ENCODE measurements around the gene SPATA20.

The SPATA20 gene

DNA sequence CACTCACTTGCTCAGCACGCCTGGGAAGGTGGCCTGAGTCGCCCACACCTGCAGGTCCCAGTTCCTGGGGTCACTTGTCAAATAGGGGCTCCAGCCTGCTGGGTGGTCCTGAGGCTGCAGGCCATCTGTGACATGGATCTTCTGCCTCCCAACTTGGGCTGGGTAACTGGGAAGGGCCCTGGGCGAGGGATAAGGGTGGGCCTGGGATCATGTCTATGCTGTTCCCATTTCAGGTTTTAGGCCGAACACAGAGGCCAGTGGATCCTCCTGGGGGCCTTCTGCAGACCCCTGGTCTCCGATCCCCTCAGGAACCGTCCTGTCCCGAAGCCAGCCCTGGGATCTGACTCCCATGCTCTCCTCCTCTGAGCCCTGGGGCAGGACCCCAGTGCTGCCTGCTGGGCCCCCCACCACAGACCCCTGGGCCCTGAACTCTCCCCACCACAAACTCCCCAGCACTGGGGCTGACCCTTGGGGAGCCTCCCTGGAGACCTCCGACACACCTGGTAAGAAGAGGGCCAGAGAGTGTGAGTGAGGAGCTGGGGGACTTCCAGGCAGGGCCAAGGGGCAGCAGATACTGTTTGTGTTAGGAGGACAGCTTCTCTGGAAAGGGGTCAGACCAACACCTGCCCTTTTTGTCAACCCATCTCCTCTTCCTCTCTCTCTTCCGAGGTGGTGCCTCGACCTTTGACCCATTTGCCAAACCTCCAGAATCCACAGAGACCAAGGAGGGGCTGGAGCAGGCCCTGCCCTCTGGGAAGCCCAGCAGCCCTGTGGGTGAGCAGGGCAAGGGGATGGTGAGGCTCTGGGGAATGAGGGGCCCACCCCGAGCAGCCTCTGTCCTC is 6.2 kb upstream of the SPATA20 start:
- no peak for DNase-seq (ENCODE audit: low spot score)

DNA sequence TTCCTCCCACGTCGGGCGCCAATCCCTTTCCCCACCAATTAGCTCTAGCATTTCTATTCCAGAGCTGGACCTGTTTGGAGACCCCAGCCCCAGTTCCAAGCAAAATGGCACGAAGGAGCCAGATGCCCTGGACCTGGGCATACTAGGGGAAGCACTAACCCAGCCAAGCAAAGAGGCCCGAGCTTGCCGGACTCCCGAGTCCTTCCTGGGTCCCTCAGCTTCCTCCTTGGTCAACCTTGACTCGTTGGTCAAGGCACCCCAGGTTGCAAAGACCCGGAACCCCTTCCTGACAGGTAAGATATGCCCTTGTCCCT is 5.6 kb upstream of the SPATA20 start:
- no peak for DNase-seq (ENCODE audit: low spot score)

DNA sequence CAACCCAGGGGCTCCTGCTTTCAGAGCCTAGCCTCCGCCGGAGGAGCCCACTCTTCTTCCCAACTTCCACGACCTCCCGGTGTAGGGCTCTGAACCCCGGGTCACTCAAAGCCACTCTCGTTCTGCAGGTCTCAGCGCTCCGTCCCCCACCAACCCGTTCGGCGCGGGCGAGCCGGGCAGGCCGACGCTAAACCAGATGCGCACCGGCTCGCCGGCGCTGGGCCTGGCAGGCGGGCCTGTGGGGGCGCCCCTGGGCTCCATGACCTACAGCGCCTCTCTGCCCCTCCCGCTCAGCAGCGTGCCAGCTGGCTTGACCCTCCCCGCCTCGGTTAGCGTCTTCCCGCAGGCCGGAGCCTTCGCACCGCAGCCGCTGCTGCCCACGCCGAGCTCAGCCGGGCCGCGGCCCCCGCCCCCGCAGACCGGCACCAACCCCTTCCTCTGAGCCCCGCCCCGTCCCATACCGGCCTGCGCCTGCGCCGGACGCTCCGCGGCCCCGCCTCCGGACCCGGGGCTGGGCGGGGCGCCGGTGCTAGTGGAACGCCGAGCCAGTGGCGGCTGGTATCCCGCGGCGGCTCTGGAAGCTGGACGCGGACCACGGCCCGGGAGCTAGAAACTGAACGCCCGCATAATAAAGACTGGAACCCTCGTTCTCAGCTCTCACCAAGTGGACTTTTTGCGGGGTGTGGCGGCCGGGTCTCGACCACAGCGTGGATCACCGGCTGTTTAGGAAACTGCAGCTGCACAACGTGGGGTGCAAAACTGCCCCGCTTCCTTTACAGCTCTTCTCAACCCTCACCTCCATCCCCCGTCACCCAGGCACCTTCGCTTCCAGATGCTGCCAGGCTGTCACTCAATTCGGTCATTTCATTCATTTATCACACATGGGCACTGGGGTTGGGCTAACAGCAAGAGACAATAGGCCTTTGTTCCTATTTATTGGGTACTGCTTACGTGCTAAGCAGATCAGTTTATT is 5.0 kb upstream of the SPATA20 start:
- peak; percentile 89 for DNase-seq (ENCODE audit: low spot score)

DNA sequence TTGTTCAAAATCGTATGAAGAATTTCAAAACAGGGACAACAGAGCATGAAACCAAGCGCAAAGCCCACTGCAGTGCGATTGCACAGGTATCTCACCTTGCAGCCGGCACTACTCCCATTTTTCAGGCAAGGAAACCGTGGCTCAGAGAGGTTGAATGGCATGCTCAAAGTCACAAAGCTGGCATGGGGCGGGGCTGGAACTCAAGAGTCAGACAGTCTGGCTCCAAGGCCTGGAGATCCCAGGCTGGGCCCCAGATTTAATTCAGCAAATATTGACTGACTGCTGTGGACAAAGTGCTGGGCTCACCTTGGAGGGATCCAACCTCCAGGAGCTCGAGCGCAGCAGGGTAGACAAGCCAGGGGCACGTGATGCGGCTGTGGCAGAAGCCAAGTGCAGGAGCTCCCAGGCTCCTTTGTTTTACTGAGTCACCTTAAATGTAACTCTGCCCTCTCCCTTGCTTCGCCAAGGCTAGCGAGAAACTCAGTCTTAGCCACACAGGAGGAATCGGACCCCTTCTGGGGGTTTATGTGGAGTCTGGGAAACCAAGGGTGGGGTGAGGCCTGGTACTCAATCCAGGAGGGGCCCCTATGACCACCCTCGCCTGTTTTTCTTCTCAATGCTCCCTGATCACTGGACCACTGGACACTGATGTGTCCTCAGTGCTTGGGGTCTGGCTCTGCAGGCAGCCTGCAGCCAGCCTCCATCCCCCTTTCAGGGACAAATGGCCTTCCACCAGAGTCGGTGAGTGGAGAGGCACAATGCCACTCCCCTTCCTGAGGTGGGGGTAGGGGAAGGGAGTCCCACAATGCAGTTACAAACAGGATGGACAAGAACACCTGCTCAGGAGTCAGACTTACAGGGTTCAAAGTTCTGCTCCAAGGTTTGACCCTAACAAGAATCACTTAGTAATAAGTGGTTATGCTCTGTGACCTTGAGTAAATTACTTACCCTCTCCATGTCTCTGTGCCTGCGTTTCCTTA is 3.9 kb upstream of the SPATA20 start:
- peak; percentile 83 for DNase-seq (ENCODE audit: low spot score)

DNA sequence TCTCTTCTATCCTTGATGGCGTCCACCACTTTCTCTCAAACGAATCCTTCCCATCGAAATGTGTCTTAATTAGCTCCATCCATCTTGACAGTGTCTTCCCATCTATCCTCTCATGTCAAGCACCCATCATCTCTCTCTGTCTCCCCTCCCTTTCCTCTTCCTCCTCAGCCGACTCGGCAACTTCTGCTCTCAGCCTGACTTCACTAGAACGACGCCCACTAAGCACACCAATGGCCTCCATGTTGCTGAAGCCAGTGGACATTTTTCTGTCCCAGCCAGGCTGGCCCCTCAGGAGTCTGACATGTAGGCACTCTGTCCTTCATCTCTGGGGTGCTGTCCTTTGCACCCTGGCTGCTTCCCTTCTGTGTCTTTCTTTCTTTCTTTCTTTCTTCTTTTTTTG is 2.5 kb upstream of the SPATA20 start:
- DNase-seq (ENCODE audit: low spot score): no peak

DNA sequence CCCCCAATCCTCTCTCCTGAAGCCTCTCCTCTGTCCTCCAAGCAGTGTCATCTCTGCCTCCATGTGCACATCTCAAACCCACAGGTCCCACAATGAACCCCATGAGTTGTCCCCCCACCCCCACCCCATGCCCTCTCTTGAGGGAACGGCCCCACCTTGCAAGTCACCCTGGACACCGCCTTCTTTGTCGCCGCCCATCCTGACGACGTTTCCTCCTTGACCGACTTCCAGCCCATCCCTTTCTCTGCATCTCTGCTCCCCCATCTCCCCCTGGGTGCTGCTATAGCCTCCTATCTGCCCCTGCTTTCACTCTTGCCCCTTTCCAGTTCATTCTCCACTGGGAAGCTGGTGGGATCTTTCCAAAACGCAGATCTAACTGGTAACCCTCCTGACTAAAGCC is 1.7 kb upstream of the SPATA20 start:
- no peak for DNase-seq (ENCODE audit: low spot score)

DNA sequence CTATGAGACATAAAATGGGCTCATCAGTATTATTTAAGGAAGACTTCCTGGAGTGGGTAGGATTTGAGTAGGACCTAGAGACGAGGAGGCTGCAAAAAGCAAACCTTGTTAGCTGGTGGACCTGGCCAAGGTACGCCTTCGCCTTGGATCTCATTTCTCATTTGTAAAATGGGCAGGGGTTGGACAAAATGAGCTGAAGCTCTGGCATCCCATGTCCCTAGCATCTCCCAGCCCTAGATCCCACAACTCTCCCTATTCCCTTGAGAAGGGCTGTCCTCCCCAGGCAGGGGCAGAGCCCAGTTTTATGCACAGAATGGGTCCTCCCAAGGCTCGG is 306 bp upstream of the SPATA20 start:
- DNase-seq (ENCODE audit: low spot score): no peak

DNA sequence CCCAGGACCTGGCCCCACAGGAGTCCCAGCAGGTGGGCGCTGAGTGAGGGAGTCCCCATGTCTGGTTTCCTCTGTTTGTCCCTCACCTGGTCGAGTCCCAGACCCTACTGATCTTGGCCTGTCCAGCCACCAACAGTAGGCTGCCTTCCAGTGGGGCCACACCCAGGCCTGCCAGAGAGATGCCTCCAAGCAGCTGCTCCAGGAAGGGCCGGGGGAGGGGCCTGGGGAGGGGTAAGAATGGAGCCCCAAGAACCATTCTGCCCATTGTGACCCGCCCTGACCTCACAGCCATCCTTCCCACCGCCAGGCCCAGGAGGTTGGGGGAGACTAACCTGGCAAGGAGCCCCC is 736 bp downstream of the SPATA20 start:
- DNase-seq (ENCODE audit: low spot score): no peak

DNA sequence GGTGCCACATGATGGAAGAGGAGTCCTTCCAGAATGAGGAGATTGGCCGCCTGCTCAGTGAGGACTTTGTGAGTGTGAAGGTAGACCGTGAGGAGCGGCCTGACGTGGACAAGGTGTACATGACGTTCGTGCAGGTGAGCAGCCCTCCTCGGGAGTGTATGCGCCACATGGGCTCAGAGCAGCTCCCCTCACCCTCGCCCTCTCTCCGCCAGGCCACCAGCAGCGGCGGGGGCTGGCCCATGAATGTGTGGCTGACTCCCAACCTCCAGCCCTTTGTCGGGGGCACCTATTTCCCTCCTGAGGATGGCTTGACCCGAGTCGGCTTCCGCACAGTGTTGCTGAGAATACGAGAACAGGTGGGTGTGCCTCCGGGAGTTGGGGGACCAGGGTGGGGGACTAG is 1.9 kb downstream of the SPATA20 start:
- no peak for DNase-seq (ENCODE audit: low spot score)

DNA sequence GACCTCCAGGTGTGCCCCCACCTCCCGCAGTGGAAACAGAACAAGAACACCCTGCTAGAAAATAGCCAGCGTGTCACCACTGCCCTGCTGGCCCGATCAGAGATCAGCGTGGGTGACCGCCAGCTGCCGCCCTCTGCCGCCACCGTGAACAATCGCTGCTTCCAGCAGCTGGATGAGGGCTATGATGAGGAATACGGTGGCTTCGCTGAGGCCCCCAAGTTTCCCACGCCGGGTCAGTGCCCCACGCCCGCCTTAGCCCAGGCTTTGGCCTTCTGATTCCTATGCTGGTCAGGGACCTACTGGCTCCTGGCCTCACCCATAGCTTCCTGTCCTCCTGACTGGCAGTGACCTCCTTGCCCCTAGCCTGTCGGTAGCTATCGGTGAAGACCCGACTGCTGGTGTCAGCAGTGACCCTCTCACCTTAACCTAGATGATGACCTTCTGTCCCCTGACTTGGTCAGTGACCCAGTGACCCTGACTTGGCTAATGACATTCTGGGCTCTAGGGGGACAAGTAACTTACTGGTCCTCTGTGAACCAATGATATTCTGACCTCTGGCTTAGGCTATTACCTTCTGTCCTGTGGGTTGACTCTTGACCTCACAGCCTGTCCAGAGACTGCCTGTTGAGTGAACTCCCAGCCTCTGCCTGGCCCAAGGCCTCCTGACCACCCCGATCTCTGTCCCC is 2.4 kb downstream of the SPATA20 start:
- DNase-seq (ENCODE audit: low spot score): no peak

DNA sequence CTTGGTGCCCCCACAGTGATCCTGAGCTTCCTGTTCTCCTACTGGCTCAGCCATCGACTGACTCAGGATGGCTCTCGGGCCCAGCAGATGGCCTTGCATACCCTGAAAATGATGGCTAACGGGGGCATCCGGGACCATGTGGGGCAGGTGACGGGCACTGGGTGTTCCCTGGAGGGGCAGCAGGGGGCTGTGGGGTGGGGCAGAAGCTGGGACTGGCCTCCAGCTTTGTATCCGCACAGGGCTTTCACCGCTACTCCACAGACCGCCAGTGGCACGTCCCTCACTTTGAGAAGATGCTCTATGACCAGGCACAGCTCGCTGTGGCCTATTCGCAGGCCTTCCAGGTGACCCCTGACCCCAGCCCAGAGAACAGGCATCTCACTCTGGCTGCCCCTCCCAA is 3.0 kb downstream of the SPATA20 start:
- DNase-seq (ENCODE audit: low spot score): no peak

DNA sequence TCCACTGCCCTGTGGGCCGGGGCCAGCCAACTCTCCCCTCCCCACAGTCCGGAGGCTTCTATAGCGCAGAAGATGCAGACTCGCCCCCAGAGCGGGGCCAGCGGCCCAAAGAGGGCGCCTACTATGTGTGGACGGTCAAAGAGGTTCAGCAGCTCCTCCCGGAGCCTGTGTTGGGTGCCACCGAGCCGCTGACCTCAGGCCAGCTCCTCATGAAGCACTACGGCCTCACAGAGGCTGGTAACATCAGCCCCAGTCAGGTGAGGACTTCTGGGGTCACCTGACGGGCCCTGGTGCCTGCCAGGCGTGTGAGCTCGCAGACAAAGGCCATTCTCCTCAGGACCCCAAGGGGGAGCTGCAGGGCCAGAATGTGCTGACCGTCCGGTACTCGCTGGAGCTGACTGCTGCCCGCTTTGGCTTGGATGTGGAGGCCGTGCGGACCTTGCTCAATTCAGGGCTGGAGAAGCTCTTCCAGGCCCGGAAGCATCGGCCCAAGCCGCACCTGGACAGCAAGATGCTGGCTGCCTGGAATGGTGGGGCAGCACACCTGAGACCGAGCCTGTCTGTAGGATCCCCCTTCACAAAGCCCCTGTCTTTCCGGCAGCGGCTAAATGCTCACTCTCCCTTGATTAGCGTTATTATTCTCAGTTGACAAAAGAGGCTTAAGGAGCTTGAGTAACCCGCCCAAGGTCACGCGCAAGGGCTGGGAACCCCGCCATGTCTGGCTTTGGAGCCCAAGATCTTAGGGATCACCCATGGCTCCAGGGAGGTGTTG is 3.9 kb downstream of the SPATA20 start:
- DNase-seq (ENCODE audit: low spot score): peak; percentile 87

DNA sequence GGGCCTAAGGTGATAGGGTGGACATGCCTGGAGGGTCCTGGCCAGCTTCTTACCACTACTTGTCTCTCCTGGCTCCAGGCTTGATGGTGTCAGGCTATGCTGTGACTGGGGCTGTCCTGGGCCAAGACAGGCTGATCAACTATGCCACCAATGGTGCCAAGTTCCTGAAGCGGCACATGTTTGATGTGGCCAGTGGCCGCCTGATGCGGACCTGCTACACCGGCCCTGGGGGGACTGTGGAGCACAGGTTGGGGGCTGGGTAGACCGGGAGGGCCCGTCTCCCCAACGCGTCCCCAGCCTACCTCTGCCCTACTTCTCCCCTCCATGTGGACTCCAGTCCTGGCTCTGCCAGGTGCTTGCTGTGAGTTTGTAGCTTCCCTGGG is 4.5 kb downstream of the SPATA20 start:
- DNase-seq (ENCODE audit: low spot score): no peak

DNA sequence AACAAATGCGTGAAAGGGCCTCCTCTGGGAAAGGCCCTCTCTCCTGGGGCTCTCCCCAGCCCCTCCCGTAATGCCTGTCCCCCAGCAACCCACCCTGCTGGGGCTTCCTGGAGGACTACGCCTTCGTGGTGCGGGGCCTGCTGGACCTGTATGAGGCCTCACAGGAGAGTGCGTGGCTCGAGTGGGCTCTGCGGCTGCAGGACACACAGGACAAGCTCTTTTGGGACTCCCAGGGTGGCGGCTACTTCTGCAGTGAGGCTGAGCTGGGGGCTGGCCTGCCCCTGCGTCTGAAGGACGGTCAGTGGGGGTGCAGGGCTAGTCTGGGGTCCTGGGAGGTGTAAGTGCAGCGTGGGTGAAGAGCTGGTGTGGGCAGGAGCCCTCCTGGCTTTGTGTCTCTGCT is 4.9 kb downstream of the SPATA20 start:
- DNase-seq (ENCODE audit: low spot score): no peak

DNA sequence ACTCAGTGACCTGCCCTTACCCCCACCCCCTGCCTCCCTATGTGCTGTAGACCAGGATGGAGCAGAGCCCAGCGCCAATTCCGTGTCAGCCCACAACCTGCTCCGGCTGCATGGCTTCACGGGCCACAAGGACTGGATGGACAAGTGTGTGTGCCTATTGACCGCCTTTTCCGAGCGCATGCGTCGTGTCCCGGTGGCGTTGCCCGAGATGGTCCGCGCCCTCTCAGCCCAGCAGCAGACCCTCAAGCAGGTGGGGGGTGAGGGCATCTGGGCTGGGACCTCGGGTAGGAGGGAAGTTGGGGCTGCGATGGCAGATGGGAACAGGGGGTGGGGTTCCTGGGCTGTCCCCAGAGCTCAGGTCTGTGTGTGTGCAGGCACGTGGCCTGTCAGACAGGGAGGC is 7.2 kb downstream of the SPATA20 start:
- DNase-seq (ENCODE audit: low spot score): no peak

DNA sequence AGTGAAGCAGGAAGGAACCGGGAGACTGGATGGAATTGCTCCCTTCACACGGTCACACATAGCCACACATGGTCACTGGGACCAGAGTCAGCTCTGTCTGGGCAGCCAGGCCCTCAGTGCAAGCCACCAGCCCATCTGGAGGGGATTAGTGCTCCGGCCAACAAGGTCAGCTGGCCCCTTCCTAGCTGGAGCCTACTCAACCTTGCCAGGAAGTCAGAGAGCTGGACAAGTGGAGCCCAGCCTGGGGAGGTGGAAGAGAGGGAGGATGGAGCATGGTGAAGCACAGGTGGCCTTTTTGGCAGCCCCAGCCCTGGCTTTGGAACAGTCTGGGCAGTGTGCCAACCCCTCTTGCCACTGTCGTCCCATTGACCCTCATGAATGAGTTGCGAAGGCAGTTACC is 9.8 kb downstream of the SPATA20 start:
- DNase-seq (ENCODE audit: low spot score): no peak

DNA sequence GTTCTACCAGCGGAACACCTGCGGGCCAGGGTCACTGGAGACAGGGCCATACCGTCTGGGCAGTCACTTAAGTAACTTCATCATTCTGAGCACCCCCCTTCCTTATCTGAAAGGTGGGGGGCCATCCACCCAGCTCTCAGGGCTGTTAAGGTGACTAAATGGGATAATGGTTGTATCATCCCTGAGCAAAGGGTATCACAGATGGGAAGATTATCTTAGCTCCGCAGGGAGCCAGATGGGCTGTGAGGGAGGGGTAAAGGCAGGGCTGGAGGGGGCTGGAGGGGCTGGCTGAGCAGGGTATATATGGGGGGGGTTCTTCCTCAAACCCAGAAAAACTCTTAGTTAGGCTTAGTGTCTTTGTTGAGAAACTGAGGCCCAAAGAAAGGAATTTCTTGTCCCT is 10.7 kb downstream of the SPATA20 start:
- no peak for DNase-seq (ENCODE audit: low spot score)

DNA sequence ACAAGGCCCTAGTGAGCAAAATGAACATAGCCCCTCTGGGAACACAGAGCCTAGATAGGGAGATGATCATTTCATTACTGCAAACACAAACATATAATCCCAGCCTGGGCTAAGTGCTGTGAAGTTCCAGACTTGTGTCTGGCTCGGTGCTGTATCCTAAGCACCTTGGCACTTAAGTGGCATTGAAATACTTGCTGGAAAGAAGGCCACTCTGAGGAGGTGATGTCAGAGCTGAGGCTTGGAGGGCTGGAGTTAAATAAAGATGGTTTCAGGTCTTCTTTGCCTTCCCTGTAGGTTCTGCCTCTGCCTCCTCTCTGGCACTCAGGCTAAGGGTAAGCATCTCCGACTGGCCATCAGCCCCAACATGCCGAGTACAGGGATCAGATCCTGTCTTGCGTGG is 11.1 kb downstream of the SPATA20 start:
- DNase-seq (ENCODE audit: low spot score): no peak

DNA sequence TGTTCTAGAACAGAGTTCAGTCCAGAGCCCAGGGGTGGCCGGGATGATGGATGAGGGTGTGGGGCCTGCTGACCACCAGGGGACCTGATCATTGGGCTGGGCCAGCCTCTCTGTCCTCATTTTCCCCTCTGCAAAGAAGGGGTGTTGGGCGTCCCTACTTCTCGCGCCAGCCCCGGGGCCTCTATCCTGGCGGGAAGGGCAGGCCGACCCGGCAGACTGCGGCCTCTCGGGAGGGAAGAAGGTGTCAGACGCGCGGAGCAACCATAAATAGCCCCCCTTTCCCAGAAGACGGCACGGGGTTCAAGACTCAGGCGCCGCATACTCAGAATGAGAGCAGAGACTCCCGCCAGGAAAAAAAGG is 11.6 kb downstream of the SPATA20 start:
- no peak for DNase-seq (ENCODE audit: low spot score)

DNA sequence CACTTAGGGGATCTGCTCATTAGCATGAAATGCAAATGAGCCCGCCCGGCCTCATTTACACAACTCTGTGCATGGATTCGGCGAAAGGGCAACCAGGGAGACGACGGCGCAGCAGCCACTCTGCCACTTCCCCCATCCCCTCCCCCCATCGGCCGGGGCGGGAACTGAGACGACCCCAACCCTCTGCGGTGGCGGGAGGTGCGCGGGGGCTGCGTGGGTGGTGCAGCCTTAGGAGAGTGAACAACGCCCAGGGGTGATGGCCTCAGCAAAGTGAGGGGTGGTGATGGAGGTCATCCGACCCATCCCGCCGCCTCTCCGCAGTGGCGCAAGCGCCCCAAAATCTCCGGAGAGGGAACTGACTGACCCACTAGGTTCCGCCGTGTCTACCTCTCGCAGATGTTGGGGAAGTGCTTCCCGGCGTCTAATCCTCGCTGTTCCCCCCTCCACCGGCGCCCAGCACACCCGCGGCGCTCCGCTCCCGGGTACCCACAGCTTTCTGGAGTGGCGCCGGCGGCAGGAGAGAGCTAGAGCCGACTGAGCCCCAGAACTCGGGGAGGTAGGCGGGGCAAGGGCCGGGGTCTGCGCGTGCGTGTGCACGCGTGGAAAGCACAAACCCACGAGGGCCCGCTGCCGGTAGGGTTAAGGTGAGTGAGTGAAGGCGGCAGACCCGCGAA is 12.1 kb downstream of the SPATA20 start:
- no peak for DNase-seq (ENCODE audit: low spot score)

Data from HuH-7.5 (cell line).